DOHH2 (cell line): ENCODE data around the gene LRRFIP2.

Source experiments
- EZH2phosphoT487 ChIP-seq: fragments of 200-600 bp; sonication (generic); IDR thresholded peaks from 2 replicates; pipeline ENCODE4 v1.6.1; 2017; ENCODE audit warnings: borderline replicate concordance, mild to moderate bottlenecking, antibody characterized with exemption, low read length, moderate library complexity, mixed read lengths
- TF ChIP-seq, protein P1 (sequence below): fragments of 200-600 bp; sonication (generic); IDR thresholded peaks from one replicate; pipeline ENCODE4 v1.5.1; 2014; ENCODE audit warnings: antibody characterized with exemption, mild to moderate bottlenecking, low read depth, low read length; ENCODE audit not compliant: poor library complexity, severe bottlenecking

GRCh38 chr3:37100411-37100810 lies 74.0 kb downstream of the LRRFIP2 start:
- TF ChIP-seq, protein P1, sequence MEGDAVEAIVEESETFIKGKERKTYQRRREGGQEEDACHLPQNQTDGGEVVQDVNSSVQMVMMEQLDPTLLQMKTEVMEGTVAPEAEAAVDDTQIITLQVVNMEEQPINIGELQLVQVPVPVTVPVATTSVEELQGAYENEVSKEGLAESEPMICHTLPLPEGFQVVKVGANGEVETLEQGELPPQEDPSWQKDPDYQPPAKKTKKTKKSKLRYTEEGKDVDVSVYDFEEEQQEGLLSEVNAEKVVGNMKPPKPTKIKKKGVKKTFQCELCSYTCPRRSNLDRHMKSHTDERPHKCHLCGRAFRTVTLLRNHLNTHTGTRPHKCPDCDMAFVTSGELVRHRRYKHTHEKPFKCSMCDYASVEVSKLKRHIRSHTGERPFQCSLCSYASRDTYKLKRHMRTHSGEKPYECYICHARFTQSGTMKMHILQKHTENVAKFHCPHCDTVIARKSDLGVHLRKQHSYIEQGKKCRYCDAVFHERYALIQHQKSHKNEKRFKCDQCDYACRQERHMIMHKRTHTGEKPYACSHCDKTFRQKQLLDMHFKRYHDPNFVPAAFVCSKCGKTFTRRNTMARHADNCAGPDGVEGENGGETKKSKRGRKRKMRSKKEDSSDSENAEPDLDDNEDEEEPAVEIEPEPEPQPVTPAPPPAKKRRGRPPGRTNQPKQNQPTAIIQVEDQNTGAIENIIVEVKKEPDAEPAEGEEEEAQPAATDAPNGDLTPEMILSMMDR = no peak
- no peak for TF ChIP-seq EZH2phosphoT487
